Calu3 (cell line): Measurements from ENCODE around the gene F2. TPM values are rescaled to one million over a fixed set of nuclear protein-coding genes. Genes with fewer than 3 reads are reported as not detected.

Experiments used
- BruUV-seq: library from RNA; stranded (reverse); fragments of 400-500 nt; replicated peaks from 2 replicates; lab custom pipeline; 2021; lab: Mats Ljungman, UMichigan
- CTCF ChIA-PET: fragments of 300-600 bp; sonication (Branson Sonifier 250); formaldehyde crosslinking; loops from one replicate; lab custom pipeline; 2022; ENCODE audit warnings: antibody characterized with exemption; lab: Charles Lee
- DNase-seq: peaks from one replicate; pipeline ENCODE4 v3.0.0; 2022
- H3K27ac Mint-ChIP-seq: one replicate; pipeline ENCODE4 v1.8.0; 2022; ENCODE audit warnings: mixed read lengths; ENCODE audit not compliant: unreplicated experiment
- H3K27me3 Mint-ChIP-seq: one replicate; pipeline ENCODE4 v1.8.0; 2022; ENCODE audit warnings: mixed read lengths; ENCODE audit not compliant: unreplicated experiment
- H3K36me3 Mint-ChIP-seq: one replicate; pipeline ENCODE4 v1.8.0; 2022; ENCODE audit warnings: mild to moderate bottlenecking, moderate library complexity, mixed read lengths; ENCODE audit not compliant: insufficient read depth, unreplicated experiment
- H3K4me1 Mint-ChIP-seq: one replicate; pipeline ENCODE4 v1.8.0; 2022; ENCODE audit warnings: mild to moderate bottlenecking, low read depth, mixed read lengths; ENCODE audit not compliant: unreplicated experiment
- H3K4me3 Mint-ChIP-seq: one replicate; pipeline ENCODE4 v1.8.0; 2022; ENCODE audit warnings: mild to moderate bottlenecking, low read depth, moderate library complexity, mixed read lengths; ENCODE audit not compliant: unreplicated experiment
- H3K9me3 Mint-ChIP-seq: one replicate; pipeline ENCODE4 v1.8.0; 2022; ENCODE audit warnings: low read depth, mixed read lengths; ENCODE audit not compliant: unreplicated experiment
- CTCF ChIP-seq: fragments of 200-600 bp; IDR thresholded peaks from one replicate; pipeline ENCODE4 v1.8.0; 2022; ENCODE audit warnings: antibody characterized with exemption; ENCODE audit not compliant: unreplicated experiment
- intact Hi-C: fragments of 100-400 bp; cut with micrococcal nuclease; formaldehyde crosslinking; loops from one replicate; pipeline ENCODE4 v1.10.0; 2022; ENCODE audit not compliant: unreplicated experiment
- total RNA-seq: library from RNA; stranded (reverse); gene quantifications from 2 replicates; pipeline ENCODE4 v1.2.3, GENCODE V29; 2022

Gene F2
- total RNA-seq, 1 experiment from 2014 or later: not detected

DNA sequence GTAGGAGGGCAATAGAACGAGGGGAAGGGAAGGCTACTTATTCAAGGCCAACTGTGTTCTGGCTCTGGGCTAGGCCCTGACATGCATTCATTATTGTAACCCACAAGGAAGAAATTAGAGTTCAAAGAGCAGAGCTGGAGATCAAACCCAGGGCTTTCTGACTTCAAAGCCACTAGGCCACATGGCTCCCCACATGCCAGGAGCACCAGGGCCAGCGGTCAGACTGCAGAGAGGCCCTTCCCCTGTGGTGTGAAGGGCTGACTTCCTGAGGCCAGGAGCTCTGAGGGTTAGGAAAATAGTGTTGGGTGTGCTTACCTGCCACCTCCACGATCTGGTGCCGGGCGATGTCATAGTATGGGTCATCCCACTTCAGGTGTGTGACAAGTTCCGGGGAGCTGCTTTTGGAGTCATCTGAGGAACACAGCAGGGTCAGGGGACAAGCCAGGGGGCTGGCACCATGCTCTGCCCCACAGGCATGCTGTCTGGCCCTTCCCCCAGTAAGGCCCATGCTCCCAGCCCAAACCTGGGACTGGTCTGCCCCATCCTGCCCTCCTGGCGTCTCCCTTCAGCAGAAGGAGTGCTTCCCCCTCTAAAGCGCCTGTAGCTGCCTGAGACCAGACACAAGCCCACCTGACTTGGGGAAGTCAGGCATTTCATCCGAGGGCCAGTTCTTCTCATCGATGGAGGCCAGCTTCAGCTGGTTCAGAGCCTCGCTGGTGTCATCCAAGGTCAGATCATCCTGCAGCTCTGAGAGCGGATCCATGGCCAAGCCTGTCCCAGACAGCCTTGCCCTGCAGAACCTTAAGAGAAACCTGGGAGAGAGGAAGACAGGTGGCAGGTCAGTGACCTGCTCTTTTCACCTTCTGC, 23.4 kb upstream of the F2 start:
- intact Hi-C loops: no loop called here
- CTCF ChIA-PET: no interaction called here
- Mint-ChIP-seq H3K27me3 (no peaks in the 10 kb centered on the region), H3K4me3 (no peak overlapping the region), H3K4me1 (no peaks in the 10 kb centered on the region), H3K27ac (no peak overlapping the region), H3K9me3 (no peaks in the 10 kb centered on the region), H3K36me3 (peaks cover 18% of the 10 kb centered on the region)
- no peak for DNase-seq
- BruUV-seq: no TSS peak
- TF ChIP-seq CTCF: no peak

DNA sequence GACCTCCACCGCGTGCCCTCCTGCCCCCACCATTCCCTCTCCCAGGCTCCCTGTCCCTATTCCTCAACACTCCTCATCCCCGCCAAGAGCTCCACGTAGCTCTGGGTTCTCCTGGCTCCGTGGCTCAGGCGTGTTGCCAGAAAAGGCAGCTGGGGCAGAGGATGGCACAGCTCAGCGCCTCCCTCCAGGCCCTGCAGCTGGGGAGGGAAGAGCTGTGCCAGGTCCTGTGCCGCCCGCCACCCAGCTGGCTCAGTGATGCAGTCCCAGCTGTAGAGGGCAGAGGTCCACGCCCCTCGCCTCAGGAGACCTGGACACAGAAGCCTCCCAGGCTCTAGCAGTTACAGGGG, 22.8 kb upstream of the F2 start:
- no TSS peak for BruUV-seq
- no peak overlapping the region for H3K4me3 Mint-ChIP-seq
- no peak for TF ChIP-seq CTCF
- peaks cover 2% of the 10 kb centered on the region for H3K4me1 Mint-ChIP-seq
- H3K27ac Mint-ChIP-seq: no peak overlapping the region
- CTCF ChIA-PET: no interaction called here
- peaks cover 24% of the 10 kb centered on the region for H3K36me3 Mint-ChIP-seq
- no peak for DNase-seq
- no peaks in the 10 kb centered on the region for H3K9me3 Mint-ChIP-seq
- no peaks in the 10 kb centered on the region for H3K27me3 Mint-ChIP-seq
- intact Hi-C loops: no loop called here

DNA sequence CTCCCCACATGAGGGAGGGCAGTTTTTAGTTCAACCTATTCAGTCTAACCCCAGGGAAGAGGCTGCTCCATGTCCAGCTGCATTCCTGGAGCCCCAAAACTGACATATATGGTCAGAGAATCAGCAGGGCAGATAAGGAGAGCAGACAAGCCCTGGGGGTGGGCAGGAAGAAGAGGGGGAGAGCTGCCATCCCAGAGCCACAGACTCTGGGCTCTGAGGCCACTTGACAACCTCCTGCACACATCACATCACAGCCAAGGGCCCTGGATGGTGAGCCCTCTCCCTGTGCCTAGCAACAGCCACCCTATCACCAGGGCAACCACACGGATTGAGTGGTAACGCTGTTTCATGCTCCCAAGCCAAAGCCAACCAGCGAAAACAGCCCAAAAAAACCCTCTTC, 21.7 kb upstream of the F2 start:
- Mint-ChIP-seq H3K27ac (no peak overlapping the region), H3K36me3 (peaks cover 32% of the 10 kb centered on the region), H3K9me3 (no peaks in the 10 kb centered on the region), H3K27me3 (no peaks in the 10 kb centered on the region), H3K4me1 (peaks cover 10% of the 10 kb centered on the region), H3K4me3 (no peak overlapping the region)
- no peak for TF ChIP-seq CTCF
- CTCF ChIA-PET: no interaction called here
- intact Hi-C loops: no loop called here
- no peak for DNase-seq
- no TSS peak for BruUV-seq

DNA sequence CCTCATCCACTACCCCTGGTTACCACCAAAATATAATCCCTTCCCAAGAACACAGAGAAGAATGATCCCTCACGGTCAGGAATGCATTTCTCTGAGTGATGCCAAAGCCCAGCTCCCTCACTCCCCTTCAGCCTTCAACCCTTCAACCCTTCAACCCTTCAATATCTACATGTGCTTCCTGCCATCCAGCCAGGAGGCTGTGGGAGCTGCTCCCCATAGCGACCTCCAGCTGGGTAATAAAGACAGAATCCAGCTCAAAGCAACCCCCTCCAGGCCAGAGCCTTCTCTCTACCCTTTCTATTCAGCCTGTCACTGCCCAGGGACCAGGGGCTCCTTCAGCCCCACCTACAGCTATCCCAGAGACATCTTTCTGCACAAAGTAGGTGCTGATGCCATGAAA, 21.3 kb upstream of the F2 start:
- H3K4me1 Mint-ChIP-seq: peaks cover 10% of the 10 kb centered on the region
- H3K27ac Mint-ChIP-seq: no peak overlapping the region
- CTCF ChIA-PET: interaction anchor here (1.2 kb wide), 1 partner anchor 8 kb away, joined by 3 read pairs; no protein-coding TSS in a partner anchor
- no peak overlapping the region for H3K4me3 Mint-ChIP-seq
- TF ChIP-seq CTCF: no peak
- BruUV-seq: no TSS peak
- DNase-seq: no peak
- H3K9me3 Mint-ChIP-seq: no peaks in the 10 kb centered on the region
- H3K27me3 Mint-ChIP-seq: no peaks in the 10 kb centered on the region
- peaks cover 36% of the 10 kb centered on the region for H3K36me3 Mint-ChIP-seq
- intact Hi-C loops: no loop called here
